Activated T-cell treated with anti-CD3 and anti-CD28 coated beads, Interleukin-2, amount 50 U/mL, for 4 hours (primary cell): ENCODE data around the gene CTNNB1. TPM values are rescaled to one million over a fixed set of nuclear protein-coding genes. Genes with fewer than 3 reads are reported as not detected.

Experiments used
- ATAC-seq, 2 donors: fragments of 200-7000 bp; cut with Tn5 transposase; one replicate each; pipeline ENCODE4 v1.10.0; 2021
- DNase-seq: peaks from one replicate; pipeline ENCODE4 v3.0.0-alpha.2; 2020
- H3K27me3 Mint-ChIP-seq: one replicate; pipeline ENCODE4 v1.8.0; 2021; ENCODE audit warnings: low read depth, mixed read lengths
- H3K36me3 Mint-ChIP-seq: one replicate; pipeline ENCODE4 v1.8.0; 2022; ENCODE audit warnings: mixed read lengths; ENCODE audit not compliant: insufficient read depth
- H3K4me1 Mint-ChIP-seq: one replicate; pipeline ENCODE4 v1.8.0; 2021; ENCODE audit warnings: low read depth, mixed read lengths
- H3K4me3 Mint-ChIP-seq: one replicate; pipeline ENCODE4 v1.8.0; 2021; ENCODE audit warnings: mild to moderate bottlenecking, moderate library complexity, mixed read lengths
- H3K9me3 Mint-ChIP-seq: one replicate; pipeline ENCODE4 v1.8.0; 2021; ENCODE audit warnings: mixed read lengths
- total RNA-seq, 3 donors: library from RNA; stranded (reverse); gene quantifications; one replicate each; pipeline ENCODE4 v1.2.1, GENCODE V29; 2021

The CTNNB1 gene
- total RNA-seq, 3 donors from 2014 or later, result 132 to 190 (median 168) TPM

DNA sequence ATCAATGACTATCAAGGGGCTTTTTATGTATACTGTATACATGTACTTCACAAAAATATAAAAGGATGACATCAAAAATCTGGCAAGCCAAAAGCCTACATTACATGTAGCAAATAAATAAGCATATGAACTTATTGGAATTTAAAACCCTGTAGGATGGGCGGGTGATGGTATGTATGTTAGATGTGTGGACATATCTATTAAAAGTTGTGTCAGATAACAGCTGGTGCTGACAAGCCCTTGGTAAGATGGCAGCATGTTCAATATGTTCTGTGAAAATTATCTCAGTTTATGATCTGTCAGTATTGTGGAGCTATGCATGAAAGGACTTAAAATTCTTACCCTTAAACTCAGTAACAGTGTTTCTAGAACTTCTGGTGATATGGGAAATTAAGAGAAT lies 20.1 kb downstream of the CTNNB1 start:
- DNase-seq (no peak), ATAC-seq (no peak)
- no peaks in the 10 kb centered on the region for H3K27me3 Mint-ChIP-seq
- H3K36me3 Mint-ChIP-seq, result peaks cover 6% of the 10 kb centered on the region
- H3K4me3 Mint-ChIP-seq, result no peak overlapping the region
- H3K4me1 Mint-ChIP-seq, result peaks cover 79% of the 10 kb centered on the region
- H3K9me3 Mint-ChIP-seq, result no peaks in the 10 kb centered on the region

DNA sequence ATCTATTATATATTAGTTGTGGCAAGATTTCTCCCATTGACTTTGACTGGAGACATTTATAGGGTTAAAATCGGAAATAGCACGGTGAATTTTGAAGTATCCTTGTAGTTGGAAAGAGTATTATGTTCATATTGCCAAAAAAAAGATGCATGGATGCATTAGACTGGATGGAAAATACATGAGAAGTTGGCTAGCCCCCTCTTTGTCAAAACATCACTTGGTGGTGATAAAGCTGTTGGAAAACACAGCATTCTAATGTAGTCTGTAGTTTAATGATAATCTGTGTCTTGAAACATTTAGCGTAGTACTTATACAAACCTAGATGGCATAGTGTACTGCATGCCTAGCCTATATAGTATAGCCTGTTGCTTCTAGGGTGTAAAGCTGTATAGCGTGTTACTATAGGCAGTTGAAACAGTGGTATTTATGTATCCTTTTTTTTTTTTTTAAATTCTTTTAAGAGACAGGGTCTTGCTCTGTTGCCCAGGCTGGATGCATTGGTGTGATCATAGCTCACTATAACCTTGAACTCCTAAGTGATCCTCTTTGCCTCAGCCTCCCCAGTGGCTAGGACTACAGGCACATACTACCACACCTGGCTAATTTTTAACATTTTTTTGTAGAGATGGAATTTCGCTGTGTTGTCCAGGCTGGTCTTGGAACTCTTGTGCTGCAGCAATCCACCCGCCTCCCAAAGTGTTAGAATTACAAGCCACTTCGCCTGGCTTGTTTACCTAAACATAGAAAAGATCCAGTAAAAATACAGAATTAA lies 21.8 kb downstream of the CTNNB1 start:
- Mint-ChIP-seq H3K27me3 (no peaks in the 10 kb centered on the region), H3K9me3 (no peaks in the 10 kb centered on the region), H3K4me3 (no peak overlapping the region), H3K36me3 (peaks cover 15% of the 10 kb centered on the region), H3K4me1 (peaks cover 66% of the 10 kb centered on the region)
- ATAC-seq (no peak), DNase-seq (no peak)

DNA sequence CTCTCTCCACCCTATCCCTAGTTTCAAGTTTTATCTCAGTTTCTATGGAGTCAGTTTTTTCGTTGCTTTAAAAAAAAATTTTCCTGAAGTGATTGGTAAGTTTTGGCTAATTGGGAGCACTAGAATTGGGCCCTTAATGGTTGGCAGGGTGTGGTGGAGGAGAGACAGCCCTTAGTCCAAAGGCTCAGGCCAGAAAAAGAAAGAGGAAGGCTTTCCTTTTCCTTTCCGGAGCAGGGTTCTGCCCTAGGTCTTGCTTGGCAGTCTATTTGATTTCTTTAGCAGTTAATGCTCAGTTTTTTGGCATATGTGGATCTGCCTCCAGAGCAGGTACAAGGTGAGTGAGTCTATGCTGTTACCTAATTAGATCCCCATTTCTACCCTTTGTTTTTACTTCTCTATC lies 22.7 kb downstream of the CTNNB1 start:
- H3K36me3 Mint-ChIP-seq, result peaks cover 23% of the 10 kb centered on the region
- H3K9me3 Mint-ChIP-seq, result no peaks in the 10 kb centered on the region
- ATAC-seq (no peak), DNase-seq (no peak)
- H3K4me1 Mint-ChIP-seq, result peaks cover 66% of the 10 kb centered on the region
- no peak overlapping the region for H3K4me3 Mint-ChIP-seq
- no peaks in the 10 kb centered on the region for H3K27me3 Mint-ChIP-seq

DNA sequence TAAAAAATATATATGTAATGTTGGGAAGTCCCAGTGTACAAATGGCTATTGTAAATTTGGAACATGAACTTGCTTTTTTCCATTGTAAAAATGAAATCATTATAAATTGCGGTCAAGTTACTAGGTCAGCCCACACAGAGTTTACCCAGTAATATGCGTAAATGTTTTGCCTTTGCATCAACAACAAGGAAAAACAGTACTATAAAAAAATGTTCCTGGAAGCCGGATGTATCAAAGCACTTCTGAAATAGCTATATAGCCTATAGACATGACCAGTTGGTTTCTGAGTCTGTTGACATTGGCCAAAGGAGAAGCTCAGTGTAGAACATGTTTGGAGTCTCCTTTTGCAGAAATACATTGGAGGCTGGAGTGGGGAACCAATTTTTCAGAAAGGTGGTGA lies 23.2 kb downstream of the CTNNB1 start:
- H3K4me3 Mint-ChIP-seq, result no peak overlapping the region
- peaks cover 63% of the 10 kb centered on the region for H3K4me1 Mint-ChIP-seq
- H3K9me3 Mint-ChIP-seq, result no peaks in the 10 kb centered on the region
- H3K36me3 Mint-ChIP-seq, result peaks cover 24% of the 10 kb centered on the region
- no peak for ATAC-seq
- no peak for DNase-seq
- no peaks in the 10 kb centered on the region for H3K27me3 Mint-ChIP-seq

DNA sequence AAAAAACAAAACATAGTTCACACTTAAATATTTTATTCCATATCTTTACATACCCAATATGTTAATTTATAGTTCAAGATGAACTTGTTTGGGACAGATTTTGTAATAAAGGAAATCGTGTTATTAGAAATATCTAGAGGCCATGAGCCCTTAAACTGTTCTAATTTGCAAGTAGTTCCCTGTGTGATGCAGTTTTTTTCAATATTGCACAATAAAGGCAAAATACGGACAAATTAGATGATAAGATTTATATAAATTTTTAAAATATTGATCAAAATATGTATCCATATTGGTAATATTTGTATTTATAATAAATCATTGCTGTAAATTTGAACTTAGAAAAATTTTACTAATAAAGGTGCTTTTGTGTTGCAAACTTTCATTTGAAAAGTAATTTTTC lies 23.8 kb downstream of the CTNNB1 start:
- peaks cover 64% of the 10 kb centered on the region for H3K4me1 Mint-ChIP-seq
- peaks cover 30% of the 10 kb centered on the region for H3K36me3 Mint-ChIP-seq
- H3K9me3 Mint-ChIP-seq, result no peaks in the 10 kb centered on the region
- H3K27me3 Mint-ChIP-seq, result no peaks in the 10 kb centered on the region
- H3K4me3 Mint-ChIP-seq, result no peak overlapping the region
- ATAC-seq (no peak), DNase-seq (no peak)

DNA sequence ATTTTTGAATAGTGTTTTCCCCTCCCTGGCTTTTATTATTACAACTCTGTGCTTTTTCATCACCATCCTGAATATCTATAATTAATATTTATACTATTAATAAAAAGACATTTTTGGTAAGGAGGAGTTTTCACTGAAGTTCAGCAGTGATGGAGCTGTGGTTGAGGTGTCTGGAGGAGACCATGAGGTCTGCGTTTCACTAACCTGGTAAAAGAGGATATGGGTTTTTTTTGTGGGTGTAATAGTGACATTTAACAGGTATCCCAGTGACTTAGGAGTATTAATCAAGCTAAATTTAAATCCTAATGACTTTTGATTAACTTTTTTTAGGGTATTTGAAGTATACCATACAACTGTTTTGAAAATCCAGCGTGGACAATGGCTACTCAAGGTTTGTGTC lies 24.4 kb downstream of the CTNNB1 start:
- H3K36me3 Mint-ChIP-seq, result peaks cover 34% of the 10 kb centered on the region
- H3K4me3 Mint-ChIP-seq, result no peak overlapping the region
- DNase-seq (no peak), ATAC-seq (no peak)
- H3K27me3 Mint-ChIP-seq, result no peaks in the 10 kb centered on the region
- H3K9me3 Mint-ChIP-seq, result no peaks in the 10 kb centered on the region
- H3K4me1 Mint-ChIP-seq, result peaks cover 66% of the 10 kb centered on the region

DNA sequence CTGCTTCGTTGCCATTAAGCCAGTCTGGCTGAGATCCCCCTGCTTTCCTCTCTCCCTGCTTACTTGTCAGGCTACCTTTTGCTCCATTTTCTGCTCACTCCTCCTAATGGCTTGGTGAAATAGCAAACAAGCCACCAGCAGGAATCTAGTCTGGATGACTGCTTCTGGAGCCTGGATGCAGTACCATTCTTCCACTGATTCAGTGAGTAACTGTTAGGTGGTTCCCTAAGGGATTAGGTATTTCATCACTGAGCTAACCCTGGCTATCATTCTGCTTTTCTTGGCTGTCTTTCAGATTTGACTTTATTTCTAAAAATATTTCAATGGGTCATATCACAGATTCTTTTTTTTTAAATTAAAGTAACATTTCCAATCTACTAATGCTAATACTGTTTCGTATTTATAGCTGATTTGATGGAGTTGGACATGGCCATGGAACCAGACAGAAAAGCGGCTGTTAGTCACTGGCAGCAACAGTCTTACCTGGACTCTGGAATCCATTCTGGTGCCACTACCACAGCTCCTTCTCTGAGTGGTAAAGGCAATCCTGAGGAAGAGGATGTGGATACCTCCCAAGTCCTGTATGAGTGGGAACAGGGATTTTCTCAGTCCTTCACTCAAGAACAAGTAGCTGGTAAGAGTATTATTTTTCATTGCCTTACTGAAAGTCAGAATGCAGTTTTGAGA lies 25.0 kb downstream of the CTNNB1 start:
- DNase-seq (no peak), ATAC-seq (no peak)
- Mint-ChIP-seq H3K27me3 (no peaks in the 10 kb centered on the region), H3K36me3 (peaks cover 36% of the 10 kb centered on the region), H3K4me1 (peaks cover 60% of the 10 kb centered on the region), H3K9me3 (no peaks in the 10 kb centered on the region), H3K4me3 (no peak overlapping the region)

DNA sequence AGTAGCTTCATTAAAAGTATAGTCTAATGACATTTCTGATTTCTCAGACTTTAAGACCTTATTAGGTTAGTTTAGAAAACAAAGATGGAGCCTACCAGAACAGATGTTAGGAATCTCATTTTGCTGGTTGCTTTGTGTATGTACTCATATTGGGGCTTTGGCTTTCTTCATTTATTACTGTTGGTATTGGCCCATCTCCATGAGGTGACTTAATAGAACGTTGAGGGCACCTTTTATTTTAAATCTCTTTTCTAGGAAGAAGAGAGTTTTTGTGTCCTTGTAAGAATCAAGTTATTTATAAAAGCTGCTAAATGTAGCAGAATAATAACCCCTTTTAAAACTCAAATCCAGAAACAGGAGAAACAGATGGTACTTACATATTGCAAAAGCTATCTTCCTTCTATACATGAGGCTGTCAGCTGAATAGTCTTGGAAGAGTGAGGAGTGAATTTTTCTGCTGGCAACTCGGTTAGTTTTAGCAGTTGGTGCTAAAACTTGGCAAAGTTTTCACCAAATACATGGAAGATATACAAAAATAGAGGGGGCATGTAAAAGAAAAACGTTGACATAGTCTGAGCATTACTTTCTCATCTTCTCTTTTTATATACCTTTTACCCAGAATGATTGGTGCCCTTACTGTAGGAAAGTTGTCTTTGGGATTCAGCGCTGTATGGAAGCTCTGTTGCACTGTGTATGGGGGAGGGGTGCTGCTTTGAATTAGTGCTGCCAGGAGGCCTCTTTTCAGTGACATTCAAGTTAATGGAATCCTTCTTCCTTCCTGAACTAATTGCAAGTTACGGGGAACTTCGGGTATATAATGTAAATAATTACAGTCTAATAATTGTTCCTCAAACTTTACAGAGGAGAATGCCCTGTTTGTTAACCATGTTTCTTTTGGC lies 35.8 kb downstream of the CTNNB1 start:
- Mint-ChIP-seq H3K36me3 (peaks cover 68% of the 10 kb centered on the region), H3K27me3 (no peaks in the 10 kb centered on the region)
- no peak for ATAC-seq

DNA sequence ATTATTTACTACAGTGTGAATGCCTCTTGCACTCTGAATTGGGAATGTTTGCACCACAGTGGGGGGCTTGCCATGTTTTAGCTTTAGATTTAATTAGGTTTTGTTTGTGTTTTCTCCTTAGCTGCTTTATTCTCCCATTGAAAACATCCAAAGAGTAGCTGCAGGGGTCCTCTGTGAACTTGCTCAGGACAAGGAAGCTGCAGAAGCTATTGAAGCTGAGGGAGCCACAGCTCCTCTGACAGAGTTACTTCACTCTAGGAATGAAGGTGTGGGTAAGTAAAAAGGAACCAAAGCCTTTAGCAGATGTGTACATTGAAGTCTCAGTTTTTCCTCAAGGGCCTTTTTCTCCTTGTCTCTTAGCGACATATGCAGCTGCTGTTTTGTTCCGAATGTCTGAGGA lies 36.9 kb downstream of the CTNNB1 start:
- Mint-ChIP-seq H3K27me3 (no peaks in the 10 kb centered on the region), H3K4me3 (no peak overlapping the region), H3K36me3 (peaks cover 60% of the 10 kb centered on the region)

More for the DNA sequence above, 35.8 kb downstream of the CTNNB1 start:
- Mint-ChIP-seq H3K4me3 (no peak overlapping the region), H3K4me1 (peaks cover 3% of the 10 kb centered on the region), H3K9me3 (no peaks in the 10 kb centered on the region)
- DNase-seq, result no peak

DNA sequence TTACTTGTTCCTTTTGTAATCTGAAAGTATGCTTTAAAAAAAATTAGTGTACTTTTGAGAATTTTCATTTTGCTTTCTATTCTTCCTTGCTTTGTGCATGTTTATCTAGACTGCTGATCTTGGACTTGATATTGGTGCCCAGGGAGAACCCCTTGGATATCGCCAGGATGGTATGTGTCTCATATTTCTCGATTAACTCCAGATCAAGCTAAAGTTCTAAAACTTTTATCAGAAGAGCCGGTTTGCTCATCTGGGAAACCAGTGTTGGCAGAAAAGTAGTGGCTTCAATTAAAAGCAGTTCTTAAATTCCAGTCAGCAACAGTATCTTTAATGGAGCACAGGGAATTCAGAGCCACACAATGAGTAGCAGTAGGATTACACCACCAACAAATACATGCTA lies 38.6 kb downstream of the CTNNB1 start:
- no peaks in the 10 kb centered on the region for H3K9me3 Mint-ChIP-seq
- ATAC-seq (no peak), DNase-seq (no peak)
- H3K4me1 Mint-ChIP-seq, result no peaks in the 10 kb centered on the region
- H3K4me3 Mint-ChIP-seq, result no peak overlapping the region
- peaks cover 57% of the 10 kb centered on the region for H3K36me3 Mint-ChIP-seq
- H3K27me3 Mint-ChIP-seq, result no peaks in the 10 kb centered on the region

More for the DNA sequence above, 36.9 kb downstream of the CTNNB1 start:
- DNase-seq (no peak), ATAC-seq (no peak)
- Mint-ChIP-seq H3K9me3 (no peaks in the 10 kb centered on the region), H3K4me1 (no peaks in the 10 kb centered on the region)

DNA sequence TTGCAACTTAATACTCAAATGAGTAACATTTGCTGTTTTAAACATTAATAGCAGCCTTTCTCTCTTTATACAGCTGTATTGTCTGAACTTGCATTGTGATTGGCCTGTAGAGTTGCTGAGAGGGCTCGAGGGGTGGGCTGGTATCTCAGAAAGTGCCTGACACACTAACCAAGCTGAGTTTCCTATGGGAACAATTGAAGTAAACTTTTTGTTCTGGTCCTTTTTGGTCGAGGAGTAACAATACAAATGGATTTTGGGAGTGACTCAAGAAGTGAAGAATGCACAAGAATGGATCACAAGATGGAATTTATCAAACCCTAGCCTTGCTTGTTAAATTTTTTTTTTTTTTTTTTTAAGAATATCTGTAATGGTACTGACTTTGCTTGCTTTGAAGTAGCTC lies 40.3 kb downstream of the CTNNB1 start:
- Mint-ChIP-seq H3K9me3 (no peaks in the 10 kb centered on the region), H3K27me3 (no peaks in the 10 kb centered on the region), H3K4me3 (no peak overlapping the region), H3K4me1 (no peaks in the 10 kb centered on the region), H3K36me3 (peaks cover 44% of the 10 kb centered on the region)
- ATAC-seq (no peak), DNase-seq (no peak)

DNA sequence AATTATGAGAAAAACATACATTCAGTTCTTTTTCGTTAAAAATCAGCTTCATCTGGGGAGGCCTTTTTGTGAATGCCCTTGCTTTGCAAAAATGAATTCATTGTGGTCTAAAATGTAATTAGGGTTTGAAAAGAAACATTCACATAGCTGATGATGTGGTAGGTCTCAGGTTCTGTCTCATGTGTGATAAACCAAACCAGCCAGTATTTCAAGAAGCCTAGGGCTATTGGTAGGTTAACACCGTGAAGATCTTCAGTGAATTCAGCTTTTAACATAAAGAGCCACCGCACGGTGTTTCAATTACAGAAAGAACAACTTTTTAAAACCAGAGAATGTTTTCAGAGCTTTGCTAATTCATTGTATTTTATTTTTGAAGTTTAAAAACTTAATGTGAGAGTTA lies 41.9 kb downstream of the CTNNB1 start:
- Mint-ChIP-seq H3K36me3 (peaks cover 31% of the 10 kb centered on the region), H3K4me1 (no peaks in the 10 kb centered on the region), H3K27me3 (no peaks in the 10 kb centered on the region), H3K4me3 (no peak overlapping the region), H3K9me3 (no peaks in the 10 kb centered on the region)
- no peak for DNase-seq
- no peak for ATAC-seq

DNA sequence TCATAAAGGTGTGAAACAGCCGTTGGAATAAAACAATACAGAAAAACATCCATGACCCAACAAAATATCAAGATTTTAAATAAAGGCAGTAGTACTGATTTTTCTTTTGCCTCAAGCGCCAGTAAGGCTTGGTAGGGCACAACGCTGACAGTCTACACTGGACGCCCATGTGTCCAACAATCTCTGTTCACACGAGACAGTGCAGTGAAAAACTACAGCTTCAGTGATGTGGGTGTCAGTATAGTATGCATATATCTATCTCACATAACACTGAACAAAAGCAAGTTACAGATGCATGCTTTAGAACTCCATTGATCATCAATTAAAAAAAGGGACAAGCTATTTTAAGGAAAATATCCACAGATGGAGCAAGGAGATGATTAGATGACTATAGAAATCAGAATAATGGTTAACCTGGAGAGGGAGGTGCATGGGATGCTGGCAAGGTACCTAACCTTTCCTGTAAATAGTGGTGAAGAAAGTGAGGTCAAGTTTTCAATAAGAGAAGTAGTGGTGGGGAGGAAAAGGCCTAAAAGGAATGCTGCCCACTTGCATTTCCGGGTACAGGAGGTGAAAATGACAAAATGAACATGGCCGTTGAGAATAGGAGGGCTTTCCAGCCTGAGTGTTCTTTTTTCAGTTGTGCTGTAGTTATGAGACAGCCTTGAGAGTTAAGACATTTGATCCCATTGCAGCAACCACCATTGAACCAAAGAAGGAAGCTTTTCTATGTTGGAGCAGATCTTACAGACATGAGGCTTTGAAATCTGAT lies 42.7 kb downstream of the CTNNB1 start:
- no peaks in the 10 kb centered on the region for H3K4me1 Mint-ChIP-seq
- no peak for ATAC-seq
- no peak overlapping the region for H3K4me3 Mint-ChIP-seq
- DNase-seq, result no peak
- no peaks in the 10 kb centered on the region for H3K27me3 Mint-ChIP-seq
- H3K9me3 Mint-ChIP-seq, result no peaks in the 10 kb centered on the region
- peaks cover 28% of the 10 kb centered on the region for H3K36me3 Mint-ChIP-seq

DNA sequence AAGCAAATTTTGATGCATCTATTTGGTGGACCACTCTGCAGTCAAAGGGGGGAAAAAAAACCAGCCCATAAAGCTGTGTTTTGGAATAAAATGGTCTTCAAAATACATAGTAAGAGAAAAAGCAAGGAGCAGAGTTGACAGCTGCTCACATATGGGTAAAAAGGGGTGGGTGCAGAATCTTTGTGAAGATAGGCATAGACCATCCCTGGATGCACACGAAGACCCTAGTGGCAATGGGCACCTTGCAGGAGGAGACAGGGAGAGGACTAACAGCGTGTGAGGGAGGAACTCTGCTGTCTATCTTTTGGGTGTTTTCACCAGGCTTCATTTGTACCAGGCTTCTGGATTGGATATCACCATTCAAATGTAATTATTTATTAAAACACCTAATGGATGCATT lies 43.9 kb downstream of the CTNNB1 start:
- no peak overlapping the region for H3K4me3 Mint-ChIP-seq
- H3K36me3 Mint-ChIP-seq, result peaks cover 21% of the 10 kb centered on the region
- ATAC-seq, result no peak

More for the DNA sequence above, 43.9 kb downstream of the CTNNB1 start:
- Mint-ChIP-seq H3K9me3 (no peaks in the 10 kb centered on the region), H3K27me3 (no peaks in the 10 kb centered on the region), H3K4me1 (no peaks in the 10 kb centered on the region)
- DNase-seq, result no peak
